ENCODE data around the gene USP35.
"Not testable (repeated sequence)": the region's sequence is repeated elsewhere in the genome, so short reads cannot be mapped to it uniquely, and the experiment has no call there.

Gene USP35

GRCh38 chr11:78164471-78164870 is 24.2 kb upstream of the USP35 start:
- no peak overlapping the region for H3K4me3 ChIP-seq
- no peak overlapping the region for H3K9ac ChIP-seq
- H3K27me3 ChIP-seq, result no peaks in the 10 kb centered on the region
- H4K20me1 ChIP-seq, result no peaks in the 10 kb centered on the region; a peak in 1 of 22 replicates
- no peak overlapping the region for H3K4me2 ChIP-seq
- H3K4me1 ChIP-seq, result peaks cover 0 to 12% (median 10%) of the 10 kb centered on the region in 10 experiments; a peak in 15 of 20 replicates
- TF ChIP-seq Cebpa-rat (IDR thresholded peaks at IDR 0.05), result no peak
- H3K36me3 ChIP-seq, result no peaks in the 10 kb centered on the region
- H3K9me3 ChIP-seq (replicated peaks in 1 of 11), result no peaks in the 10 kb centered on the region; a peak in 1 of 22 replicates
- H3K27ac ChIP-seq, result no peak overlapping the region

- H3K4me1 ChIP-seq, result peaks cover 0 to 12% (median 10%) of the 10 kb centered on the region in 10 experiments; a peak in 15 of 20 replicates
These were observed 21.8 kb upstream of the USP35 start for GRCh38 chr11:78166855-78167469.

GRCh38 chr11:78168539-78169477 is 19.9 kb upstream of the USP35 start:
- Histone ChIP-seq H4K20me1 (no peaks in the 10 kb centered on the region), H3K4me2 (peak overlapping the region in 10 of 11 experiments; percentile 11 to 49 (median 34); a peak in 15 of 22 replicates), H3K27ac (peak overlapping the region in 4 of 11 experiments; percentile 8 to 46 (median 16); a peak in 2 of 22 replicates), H3K36me3 (peaks cover 0 to 21% (median 9%) of the 10 kb centered on the region in 11 experiments; a peak in 15 of 22 replicates), H3K9me3 (replicated peaks in 1 of 11) (no peaks in the 10 kb centered on the region; a peak in 1 of 22 replicates), H3K9ac (peak overlapping the region in 2 of 11 experiments; percentile 27 to 29; a peak in 1 of 22 replicates), H3K4me1 (peaks cover 0 to 12% (median 10%) of the 10 kb centered on the region in 10 experiments; a peak in 15 of 20 replicates), H3K27me3 (no peaks in the 10 kb centered on the region), H3K4me3 (no peak overlapping the region)
- TF ChIP-seq Cebpa-rat (IDR thresholded peaks at IDR 0.05), result no peak

More at GRCh38 chr11:78166855-78167469, 21.8 kb upstream of the USP35 start:
- no peak overlapping the region for H3K27ac ChIP-seq
- no peak overlapping the region for H3K9ac ChIP-seq
- H3K4me2 ChIP-seq, result no peak overlapping the region
- no peak overlapping the region for H3K4me3 ChIP-seq
- no peaks in the 10 kb centered on the region for H3K27me3 ChIP-seq
- H3K36me3 ChIP-seq, result peaks cover 0 to 3% (median 0%) of the 10 kb centered on the region in 11 experiments; a peak in 5 of 22 replicates
- no peaks in the 10 kb centered on the region; a peak in 1 of 22 replicates for H3K9me3 ChIP-seq (replicated peaks in 1 of 11)
- TF ChIP-seq Cebpa-rat (IDR thresholded peaks at IDR 0.05), result no peak
- no peaks in the 10 kb centered on the region for H4K20me1 ChIP-seq

GRCh38 chr11:78170413-78170812 is 18.3 kb upstream of the USP35 start:
- H3K27me3 ChIP-seq, result no peaks in the 10 kb centered on the region
- H4K20me1 ChIP-seq, result no peaks in the 10 kb centered on the region
- no peak overlapping the region for H3K27ac ChIP-seq
- H3K4me2 ChIP-seq, result no peak overlapping the region
- no peak overlapping the region for H3K4me3 ChIP-seq
- no peak for TF ChIP-seq Cebpa-rat (IDR thresholded peaks at IDR 0.05)
- H3K4me1 ChIP-seq, result peaks cover 0 to 12% (median 10%) of the 10 kb centered on the region in 10 experiments; a peak in 15 of 20 replicates
- H3K9me3 ChIP-seq (replicated peaks in 1 of 11), result no peaks in the 10 kb centered on the region; a peak in 1 of 22 replicates
- H3K9ac ChIP-seq, result no peak overlapping the region
- H3K36me3 ChIP-seq, result peaks cover 0 to 31% (median 14%) of the 10 kb centered on the region in 11 experiments; a peak in 15 of 22 replicates

- no peaks in the 10 kb centered on the region for H4K20me1 ChIP-seq
- H3K36me3 ChIP-seq, result peaks cover 0 to 32% (median 14%) of the 10 kb centered on the region in 11 experiments; a peak in 15 of 22 replicates
- peaks cover 0 to 2% (median 0%) of the 10 kb centered on the region in 11 experiments; a peak in 3 of 22 replicates for H3K9me3 ChIP-seq (replicated peaks in 1 of 11)
- H3K4me1 ChIP-seq, result peaks cover 0 to 12% (median 10%) of the 10 kb centered on the region in 10 experiments; a peak in 15 of 20 replicates
- TF ChIP-seq Cebpa-rat (IDR thresholded peaks at IDR 0.05), result no peak
- H3K27ac ChIP-seq, result no peak overlapping the region
- H3K4me3 ChIP-seq, result no peak overlapping the region
- H3K9ac ChIP-seq, result no peak overlapping the region
- H3K27me3 ChIP-seq, result no peaks in the 10 kb centered on the region
- no peak overlapping the region for H3K4me2 ChIP-seq
These were observed 17.7 kb upstream of the USP35 start for GRCh38 chr11:78170874-78171549.

GRCh38 chr11:78171951-78172350 is 16.8 kb upstream of the USP35 start:
- Histone ChIP-seq H3K36me3 (peaks cover 0 to 41% (median 17%) of the 10 kb centered on the region in 11 experiments; a peak in 15 of 22 replicates), H3K27ac (no peak overlapping the region), H3K4me2 (no peak overlapping the region), H3K4me1 (peaks cover 0 to 12% (median 10%) of the 10 kb centered on the region in 10 experiments; a peak in 15 of 20 replicates), H3K9ac (no peak overlapping the region), H4K20me1 (no peaks in the 10 kb centered on the region), H3K9me3 (replicated peaks in 1 of 11) (peaks cover 0 to 11% (median 0%) of the 10 kb centered on the region in 11 experiments; a peak in 3 of 22 replicates), H3K27me3 (no peaks in the 10 kb centered on the region), H3K4me3 (no peak overlapping the region)
- no peak for TF ChIP-seq Cebpa-rat (IDR thresholded peaks at IDR 0.05)

GRCh38 chr11:78175862-78176261 is 12.9 kb upstream of the USP35 start:
- H3K27me3 ChIP-seq, H3K27ac ChIP-seq, H3K4me2 ChIP-seq, H3K9ac ChIP-seq, H3K4me3 ChIP-seq, H3K4me1 ChIP-seq, H4K20me1 ChIP-seq: not testable (repeated sequence)
- Histone ChIP-seq H3K9me3 (replicated peaks in 1 of 11) (peaks cover 0 to 20% (median 0%) of the 10 kb centered on the region in 11 experiments; a peak in 7 of 22 replicates), H3K36me3 (peaks cover 0 to 66% (median 17%) of the 10 kb centered on the region in 11 experiments; a peak in 15 of 22 replicates)

- Histone ChIP-seq H3K27me3 (no peaks in the 10 kb centered on the region), H3K4me3 (no peak overlapping the region), H3K27ac (no peak overlapping the region), H4K20me1 (no peaks in the 10 kb centered on the region), H3K36me3 (peaks cover 0 to 74% (median 17%) of the 10 kb centered on the region in 11 experiments; a peak in 15 of 22 replicates), H3K4me1 (peaks cover 0 to 7% (median 0%) of the 10 kb centered on the region in 10 experiments; a peak in 2 of 20 replicates), H3K9me3 (replicated peaks in 1 of 11) (peaks cover 0 to 28% (median 0%) of the 10 kb centered on the region in 11 experiments; a peak in 7 of 22 replicates), H3K4me2 (no peak overlapping the region), H3K9ac (no peak overlapping the region)
- no peak for TF ChIP-seq Cebpa-rat (IDR thresholded peaks at IDR 0.05)
These were observed 12.0 kb upstream of the USP35 start for GRCh38 chr11:78176605-78177141.
